Suprapubic skin (tissue), 4 donors: ENCODE measurements around the gene SETD4.

ENCODE experiments used
- CTCF ChIP-seq, 2 donors: fragments of 200-600 bp in 1 of 2; fragments of 450-650 bp in 1 of 2; sonication (generic) in 1 of 2; IDR thresholded peaks; one replicate each; pipeline ENCODE4 v1.5.1; 2016 to 2019; ENCODE audit warnings: antibody characterized with exemption in 2 of 2, mild to moderate bottlenecking in 1 of 2, moderate library complexity in 1 of 2
- EP300 ChIP-seq: sonication (generic); formaldehyde crosslinking; IDR thresholded peaks from one replicate; pipeline ENCODE4 v1.6.1; 2017; ENCODE audit warnings: antibody characterized with exemption
- POLR2AphosphoS5 ChIP-seq, 3 donors: sonication (generic); formaldehyde crosslinking; IDR thresholded peaks; one replicate each; pipeline ENCODE4 v1.6.1; 2017; ENCODE audit warnings: antibody characterized with exemption in 3 of 3

- TF ChIP-seq POLR2AphosphoS5 (IDR thresholded peaks at IDR 0.05): no peak
- no peak for TF ChIP-seq CTCF (IDR thresholded peaks at IDR 0.05)
- no peak for TF ChIP-seq EP300
Observed at GRCh38 chr21:36048357-36048756, 12.0 kb downstream of the SETD4 start.
